OCI-LY7 (cell line): ENCODE data around the gene RPGRIP1L.

Source experiments
- CTCF ChIP-seq: fragments of 200-600 bp; sonication (generic); conservative IDR thresholded peaks from 2 replicates; pipeline ENCODE4 v1.5.1; 2014; ENCODE audit warnings: mild to moderate bottlenecking, antibody characterized with exemption, low read length, moderate library complexity, mixed read lengths
- EZH2phosphoT487 ChIP-seq: fragments of 200-600 bp; sonication (generic); IDR thresholded peaks from 2 replicates; pipeline ENCODE4 v1.6.1; 2018; ENCODE audit warnings: low read depth, borderline replicate concordance, mild to moderate bottlenecking, mixed run types, antibody characterized with exemption, low read length, moderate library complexity, mixed read lengths

DNA sequence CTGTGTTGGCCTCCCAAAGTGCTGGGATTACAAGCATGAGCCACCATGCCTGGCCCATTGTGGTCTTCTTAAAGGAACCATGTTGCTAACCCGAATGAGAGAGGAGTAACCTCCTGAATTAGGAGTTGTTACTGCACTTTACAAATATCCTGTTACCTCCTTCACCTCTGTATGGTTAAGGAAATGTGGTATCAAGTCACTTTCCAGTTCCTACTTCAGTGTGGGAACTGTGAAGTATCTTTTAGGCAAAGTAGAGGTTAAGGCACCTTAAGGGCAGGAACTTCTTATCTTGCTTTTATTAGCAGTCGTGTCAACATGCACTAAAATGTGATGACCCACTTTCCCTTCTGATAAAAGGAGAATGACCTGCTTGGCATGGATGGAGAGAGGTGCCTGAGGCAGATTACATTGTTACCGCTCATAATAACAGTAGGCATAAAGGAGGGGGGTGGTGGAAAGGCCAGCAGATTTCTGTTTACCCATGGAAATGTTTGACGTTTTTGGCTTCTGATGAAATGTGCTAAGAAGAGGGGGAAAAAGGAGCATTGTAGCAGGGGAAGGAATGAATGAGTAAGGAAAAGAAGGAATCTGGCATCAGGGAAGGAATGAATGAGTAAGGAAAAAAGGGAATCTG lies 28.8 kb upstream of the RPGRIP1L start:
- TF ChIP-seq CTCF, result no peak
- no peak for TF ChIP-seq EZH2phosphoT487
